Kidney (tissue), 14 donors: ENCODE measurements around the gene FOXQ1. TPM values are rescaled to one million over a fixed set of nuclear protein-coding genes. Genes with fewer than 3 reads are reported as not detected.
"Not testable (repeated sequence)": the region's sequence is repeated elsewhere in the genome, so short reads cannot be mapped to it uniquely, and the experiment has no call there.

Source experiments
- DNase-seq, 5 donors: peaks; one replicate each; pipeline ENCODE4 v3.0.0-alpha.2; 2013 to 2020
- FAIRE-seq: peaks from 2 replicates; lab custom pipeline; 2012; peaks lifted over from hg19 to GRCh38; lab: Jason Lieb, UNC
- H3K27ac ChIP-seq, 2 donors: one replicate each; pipeline ENCODE4 v1.7.0; 2013; ENCODE audit warnings: low read depth in 2 of 2, low read length in 2 of 2, inconsistent platforms in 1 of 2
- H3K27me3 ChIP-seq: one replicate; pipeline ENCODE4 v1.7.1; 2013; ENCODE audit warnings: low read length, inconsistent platforms; ENCODE audit not compliant: control insufficient read depth, insufficient read depth
- H3K36me3 ChIP-seq, 3 donors: one replicate each; pipeline versions ENCODE4 v1.7.0 to v1.7.1; 2013; ENCODE audit warnings: low read length in 3 of 3, control low read depth in 1 of 3, inconsistent platforms in 1 of 3; ENCODE audit not compliant: insufficient read depth in 3 of 3, control insufficient read depth in 2 of 3
- H3K4me1 ChIP-seq, 3 donors: one replicate each; pipeline versions ENCODE4 v1.7.0 to v1.7.1; 2013; ENCODE audit warnings: low read length in 3 of 3, inconsistent platforms in 1 of 3, low read depth in 1 of 3; ENCODE audit not compliant: control insufficient read depth in 2 of 3, insufficient read depth in 2 of 3
- H3K4me3 ChIP-seq, 3 donors: one replicate each; pipeline versions ENCODE4 v1.7.0 to v1.8.1; 2013; ENCODE audit warnings: low read length in 3 of 3, control low read depth in 1 of 3, inconsistent platforms in 1 of 3
- H3K9ac ChIP-seq, 3 donors: one replicate each; pipeline versions ENCODE4 v1.7.0 to v1.7.1; 2013; ENCODE audit warnings: low read length in 3 of 3, control low read depth in 1 of 3, inconsistent platforms in 1 of 3
- H3K9me3 ChIP-seq, 3 donors: one replicate each; pipeline versions ENCODE4 v1.7.0 to v1.7.1; 2013; ENCODE audit warnings: low read length in 3 of 3, control low read depth in 1 of 3, inconsistent platforms in 1 of 3; ENCODE audit not compliant: control insufficient read depth in 2 of 3, insufficient read depth in 1 of 3
- intact Hi-C: fragments of 100-400 bp; cut with DNase I; formaldehyde crosslinking; loops from one replicate; pipeline ENCODE4 v1.11.1; 2022
- polyA plus RNA-seq: library from polyadenylated mRNA; stranded (reverse); fragments of 350-450 nt; fragmentation: Illumina TruSeq; extraction: RNeasy Lipid Tissue Mini Kit (QIAGEN cat#74804); gene quantifications from one replicate; pipeline ENCODE4 v1.2.3, GENCODE V29; 2014; ENCODE audit warnings: low read depth, low replicate concordance; ENCODE audit not compliant: insufficient read depth
- total RNA-seq: library from RNA; stranded (reverse); fragmentation: NEBNext Ultra II Directional; extraction: Animal tissue kit (Norgen Biotek cat#: 25700); gene quantifications from one replicate; pipeline ENCODE4 v1.2.1, GENCODE V29; 2021
- TF ChIP-seq, protein P1 (sequence below): IDR thresholded peaks from 3 replicates; pipeline ENCODE4 v1.5.1; 2012; ENCODE audit warnings: mild to moderate bottlenecking, moderate library complexity, borderline replicate concordance; ENCODE audit not compliant: insufficient read depth; ENCODE audit errors: extremely low read depth
- donor health status: control.
- donor health status: control.
- donor health status: control.
- donor health status: control.
- donor health status: control.
- donor health status: DM: yes; HTN: yes; CAD: no.
- donor health status: Normal renal cell carcinoma (clear cell type).

The FOXQ1 gene
- total and polyA plus RNA-seq, 2 donors from 2014 or later, result 6.0 to 33.6 TPM

DNA sequence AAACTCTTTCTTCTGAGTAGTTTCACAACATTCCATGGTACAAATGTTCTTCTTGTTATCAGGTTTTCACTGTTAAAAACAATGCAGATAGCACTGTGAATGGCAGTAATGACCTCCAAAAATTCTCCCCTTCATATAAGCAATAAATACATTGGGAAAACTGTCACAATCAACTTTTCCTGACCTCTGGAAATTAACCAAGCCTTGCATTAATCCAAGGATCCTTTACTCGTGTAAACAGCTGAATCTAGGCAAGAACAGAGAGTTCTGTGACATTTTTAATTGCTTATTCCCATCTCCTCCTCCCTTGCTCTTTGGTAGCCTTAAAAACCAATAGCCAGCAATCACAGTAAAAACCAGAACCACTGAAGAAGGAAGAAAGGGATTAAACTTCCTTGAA, 37.8 kb downstream of the FOXQ1 start:
- no peak for FAIRE-seq
- intact Hi-C loops, result no loop called here

DNA sequence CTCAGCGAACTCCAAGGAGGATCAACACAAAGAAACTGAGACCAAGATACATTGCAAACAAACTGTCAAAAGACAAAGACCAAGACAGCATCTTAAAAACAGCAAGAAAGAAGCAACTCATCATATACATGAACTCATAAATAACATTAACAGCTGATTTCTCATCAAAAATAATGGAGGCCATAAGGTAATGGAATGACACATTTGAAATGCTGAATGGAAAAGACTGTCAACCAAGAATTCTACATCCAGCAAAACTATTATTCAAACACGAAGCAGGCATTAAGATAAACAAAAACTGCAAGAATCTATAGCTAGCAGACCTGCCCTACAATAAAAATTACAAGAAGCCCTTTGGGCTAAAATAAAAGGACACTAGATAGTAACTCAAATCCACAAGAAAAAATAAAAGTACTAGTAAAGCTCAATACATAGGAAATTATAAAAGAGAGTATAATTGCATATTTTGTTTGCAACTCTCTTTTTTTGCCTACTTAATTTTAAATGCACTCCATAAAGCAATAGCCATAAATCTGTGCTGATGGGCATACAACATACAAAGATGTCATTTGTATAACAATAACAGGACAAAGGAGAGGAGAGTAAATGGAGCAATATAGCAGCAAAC, 39.6 kb downstream of the FOXQ1 start:
- Histone ChIP-seq H3K27me3 (no peaks in the 10 kb centered on the region), H3K36me3 (no peaks in the 10 kb centered on the region), H3K27ac (no peak overlapping the region), H3K9ac (no peak overlapping the region), H3K4me3 (no peak overlapping the region), H3K4me1 (no peaks in the 10 kb centered on the region), H3K9me3 (peaks cover 0 to 14% (median 6%) of the 10 kb centered on the region in 3 donors)
- intact Hi-C loops, result no loop called here
- TF ChIP-seq, protein P1, sequence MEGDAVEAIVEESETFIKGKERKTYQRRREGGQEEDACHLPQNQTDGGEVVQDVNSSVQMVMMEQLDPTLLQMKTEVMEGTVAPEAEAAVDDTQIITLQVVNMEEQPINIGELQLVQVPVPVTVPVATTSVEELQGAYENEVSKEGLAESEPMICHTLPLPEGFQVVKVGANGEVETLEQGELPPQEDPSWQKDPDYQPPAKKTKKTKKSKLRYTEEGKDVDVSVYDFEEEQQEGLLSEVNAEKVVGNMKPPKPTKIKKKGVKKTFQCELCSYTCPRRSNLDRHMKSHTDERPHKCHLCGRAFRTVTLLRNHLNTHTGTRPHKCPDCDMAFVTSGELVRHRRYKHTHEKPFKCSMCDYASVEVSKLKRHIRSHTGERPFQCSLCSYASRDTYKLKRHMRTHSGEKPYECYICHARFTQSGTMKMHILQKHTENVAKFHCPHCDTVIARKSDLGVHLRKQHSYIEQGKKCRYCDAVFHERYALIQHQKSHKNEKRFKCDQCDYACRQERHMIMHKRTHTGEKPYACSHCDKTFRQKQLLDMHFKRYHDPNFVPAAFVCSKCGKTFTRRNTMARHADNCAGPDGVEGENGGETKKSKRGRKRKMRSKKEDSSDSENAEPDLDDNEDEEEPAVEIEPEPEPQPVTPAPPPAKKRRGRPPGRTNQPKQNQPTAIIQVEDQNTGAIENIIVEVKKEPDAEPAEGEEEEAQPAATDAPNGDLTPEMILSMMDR, result no peak
- no peak for DNase-seq
- FAIRE-seq, result no peak

More for the DNA sequence above, 37.8 kb downstream of the FOXQ1 start:
- H3K9me3 ChIP-seq, result peaks cover 0 to 17% (median 6%) of the 10 kb centered on the region in 3 donors
- no peak overlapping the region for H3K27ac ChIP-seq
- no peak for DNase-seq
- H3K36me3 ChIP-seq, result no peaks in the 10 kb centered on the region
- H3K4me3 ChIP-seq, result no peak overlapping the region
- TF ChIP-seq, protein P1, result no peak
- no peak overlapping the region for H3K9ac ChIP-seq
- H3K4me1 ChIP-seq, result no peaks in the 10 kb centered on the region
- no peaks in the 10 kb centered on the region for H3K27me3 ChIP-seq

DNA sequence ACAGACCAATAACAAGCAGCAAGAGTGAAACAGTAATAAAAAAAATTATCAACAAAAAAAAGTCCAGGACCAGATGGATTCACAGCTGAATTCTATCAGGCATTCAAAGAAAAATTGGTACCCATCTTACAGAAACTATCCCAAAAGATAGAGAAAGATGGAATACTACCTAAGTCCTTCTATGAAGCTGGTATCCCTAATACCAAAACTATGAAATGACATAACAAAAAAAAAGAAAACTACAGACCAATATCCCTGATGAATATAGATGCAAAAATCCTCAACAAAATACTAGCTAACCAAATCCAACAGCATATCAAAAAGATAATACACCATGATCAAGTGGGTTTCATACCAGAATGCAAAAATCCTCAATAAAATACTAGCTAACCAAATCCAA, 43.2 kb downstream of the FOXQ1 start:
- intact Hi-C loops, H3K9ac ChIP-seq, H3K36me3 ChIP-seq, H3K27ac ChIP-seq, H3K4me3 ChIP-seq, H3K4me1 ChIP-seq, H3K27me3 ChIP-seq, FAIRE-seq, DNase-seq: not testable (repeated sequence)
- H3K9me3 ChIP-seq, result peaks cover 0 to 12% (median 6%) of the 10 kb centered on the region in 3 donors

DNA sequence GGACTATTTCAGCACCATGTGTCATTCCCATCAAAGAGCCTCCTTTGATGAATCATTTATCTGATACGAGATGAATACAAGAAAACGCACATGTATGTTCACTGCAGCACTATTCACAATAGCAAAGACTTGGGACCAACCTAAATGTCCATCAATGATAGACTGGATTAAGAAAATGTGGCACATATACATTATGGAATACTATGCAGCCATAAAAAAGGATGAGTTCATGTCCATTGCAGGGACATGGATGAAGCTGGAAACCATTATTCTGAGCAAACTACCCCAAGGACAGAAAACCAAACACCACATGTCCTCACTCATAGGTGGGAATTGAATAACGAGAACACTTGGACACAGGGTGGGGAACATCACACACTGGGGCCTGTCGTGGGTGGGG, 49.8 kb downstream of the FOXQ1 start:
- intact Hi-C loops, FAIRE-seq: not testable (repeated sequence)

More for the DNA sequence above, 49.8 kb downstream of the FOXQ1 start:
- H3K9ac ChIP-seq, H3K36me3 ChIP-seq, H3K27ac ChIP-seq, H3K9me3 ChIP-seq, H3K4me3 ChIP-seq, H3K27me3 ChIP-seq, DNase-seq, H3K4me1 ChIP-seq: not testable (repeated sequence)
